Large intestine (tissue), 3 donors: ENCODE measurements around the gene FAM83G. TPM values are rescaled to one million over a fixed set of nuclear protein-coding genes. Genes with fewer than 3 reads are reported as not detected.

ENCODE experiments used
- DNase-seq, 2 donors: peaks; one replicate each; pipeline versions ENCODE4 v3.0.0 to v3.0.0-alpha.2; 2013
- H3K27ac ChIP-seq: one replicate; pipeline ENCODE4 v1.5.1; 2013; ENCODE audit warnings: low read length
- H3K27me3 ChIP-seq: 2 replicates; pipeline ENCODE4 v1.6.1; 2013; ENCODE audit warnings: low read length; ENCODE audit not compliant: control insufficient read depth, insufficient read depth
- H3K36me3 ChIP-seq: 2 replicates; pipeline ENCODE4 v1.6.1; 2013; ENCODE audit warnings: low read length; ENCODE audit not compliant: control insufficient read depth, insufficient read depth
- H3K4me1 ChIP-seq: one replicate; pipeline ENCODE4 v1.6.1; 2013; ENCODE audit warnings: low read length; ENCODE audit not compliant: control insufficient read depth, insufficient read depth
- H3K4me3 ChIP-seq: one replicate; pipeline ENCODE4 v1.5.1; 2013; ENCODE audit warnings: low read length
- H3K9me3 ChIP-seq: one replicate; pipeline ENCODE4 v1.6.1; 2013; ENCODE audit warnings: mild to moderate bottlenecking, low read depth, low read length, moderate library complexity; ENCODE audit not compliant: control insufficient read depth
- WGBS: methylation state at CpG from one replicate; pipeline ENCODE4 v1.1.5; 2013; ENCODE audit warnings: low lambda C conversion rate; ENCODE audit not compliant: insufficient coverage; 5-methylcytosine and 5-hydroxymethylcytosine counted together
- polyA plus RNA-seq: library from polyadenylated mRNA; unstranded; fragments of 120-200 nt; gene quantifications from one replicate; pipeline ENCODE4 v1.2.1, GENCODE V29; 2013

FAM83G gene
- polyA plus RNA-seq, 1 donor = 35.6 TPM

GRCh38 chr17:18997650-18998196, 6.8 kb downstream of the FAM83G start:
- H3K4me1 ChIP-seq = peaks cover 50% of the 10 kb centered on the region
- H3K4me3 ChIP-seq = no peak overlapping the region
- peaks cover 4% of the 10 kb centered on the region for H3K9me3 ChIP-seq
- H3K27me3 ChIP-seq = no peaks in the 10 kb centered on the region
- no CpG with 5 or more reads among the region's 6 CpGs for WGBS
- H3K27ac ChIP-seq = peak overlapping the region; percentile 22
- H3K36me3 ChIP-seq = peaks cover 48% of the 10 kb centered on the region
- DNase-seq = no peak

- Histone ChIP-seq H3K9me3 (peaks cover 4% of the 10 kb centered on the region), H3K27ac (peak overlapping the region; percentile 22), H3K27me3 (no peaks in the 10 kb centered on the region), H3K4me3 (no peak overlapping the region), H3K36me3 (peaks cover 42% of the 10 kb centered on the region), H3K4me1 (peaks cover 46% of the 10 kb centered on the region)
- no peak for DNase-seq
- WGBS = no CpG with 5 or more reads among the region's 2 CpGs
These were observed 8.1 kb downstream of the FAM83G start for GRCh38 chr17:18996458-18996857.

GRCh38 chr17:18995220-18995619, 9.3 kb downstream of the FAM83G start:
- H3K27me3 ChIP-seq = no peaks in the 10 kb centered on the region
- H3K27ac ChIP-seq = no peak overlapping the region
- 87% methylated on average over 2 of the region's 3 CpGs for WGBS
- peaks cover 35% of the 10 kb centered on the region for H3K4me1 ChIP-seq
- no peak for DNase-seq
- peaks cover 4% of the 10 kb centered on the region for H3K9me3 ChIP-seq
- H3K4me3 ChIP-seq = no peak overlapping the region
- H3K36me3 ChIP-seq = peaks cover 41% of the 10 kb centered on the region

GRCh38 chr17:18994631-18995030, 9.9 kb downstream of the FAM83G start:
- peaks cover 35% of the 10 kb centered on the region for H3K4me1 ChIP-seq
- DNase-seq = no peak
- H3K4me3 ChIP-seq = no peak overlapping the region
- WGBS = no CpG with 5 or more reads among the region's 1 CpG
- peak overlapping the region; percentile 75 for H3K27ac ChIP-seq
- no peaks in the 10 kb centered on the region for H3K27me3 ChIP-seq
- H3K9me3 ChIP-seq = peaks cover 4% of the 10 kb centered on the region
- H3K36me3 ChIP-seq = peaks cover 39% of the 10 kb centered on the region

GRCh38 chr17:18993905-18994526, 10.5 kb downstream of the FAM83G start:
- Histone ChIP-seq H3K27me3 (no peaks in the 10 kb centered on the region), H3K4me3 (no peak overlapping the region), H3K27ac (peak overlapping the region; percentile 75), H3K36me3 (peaks cover 39% of the 10 kb centered on the region), H3K4me1 (peaks cover 35% of the 10 kb centered on the region), H3K9me3 (peaks cover 4% of the 10 kb centered on the region)
- peak; percentile 76 to 80 for DNase-seq
- no CpG with 5 or more reads among the region's 16 CpGs for WGBS

GRCh38 chr17:18992454-18993130, 12.0 kb downstream of the FAM83G start:
- H3K27me3 ChIP-seq = no peaks in the 10 kb centered on the region
- no peak overlapping the region for H3K4me3 ChIP-seq
- WGBS = no CpG with 5 or more reads among the region's 22 CpGs
- H3K27ac ChIP-seq = no peak overlapping the region
- no peak for DNase-seq
- H3K9me3 ChIP-seq = peaks cover 9% of the 10 kb centered on the region
- H3K4me1 ChIP-seq = peaks cover 41% of the 10 kb centered on the region
- peaks cover 47% of the 10 kb centered on the region for H3K36me3 ChIP-seq

GRCh38 chr17:18991531-18992315, 12.8 kb downstream of the FAM83G start:
- H3K4me3 ChIP-seq = no peak overlapping the region
- no CpG with 5 or more reads among the region's 20 CpGs for WGBS
- peaks cover 43% of the 10 kb centered on the region for H3K4me1 ChIP-seq
- no peaks in the 10 kb centered on the region for H3K27me3 ChIP-seq
- DNase-seq = no peak
- no peak overlapping the region for H3K27ac ChIP-seq
- peaks cover 9% of the 10 kb centered on the region for H3K9me3 ChIP-seq
- peaks cover 51% of the 10 kb centered on the region for H3K36me3 ChIP-seq

GRCh38 chr17:18990331-18990730, 14.2 kb downstream of the FAM83G start:
- peak overlapping the region; percentile 87 for H3K27ac ChIP-seq
- no peak overlapping the region for H3K4me3 ChIP-seq

GRCh38 chr17:18988546-18989173, 15.9 kb downstream of the FAM83G start:
- peak overlapping the region; percentile 87 for H3K27ac ChIP-seq
- WGBS = no CpG with 5 or more reads among the region's 9 CpGs
- H3K4me3 ChIP-seq = no peak overlapping the region

More at GRCh38 chr17:18990331-18990730, 14.2 kb downstream of the FAM83G start:
- peaks cover 4% of the 10 kb centered on the region for H3K9me3 ChIP-seq
- no peak for DNase-seq
- no peaks in the 10 kb centered on the region for H3K27me3 ChIP-seq
- peaks cover 57% of the 10 kb centered on the region for H3K36me3 ChIP-seq
- H3K4me1 ChIP-seq = peaks cover 43% of the 10 kb centered on the region
- WGBS = no CpG with 5 or more reads among the region's 6 CpGs

More at GRCh38 chr17:18988546-18989173, 15.9 kb downstream of the FAM83G start:
- Histone ChIP-seq H3K27me3 (no peaks in the 10 kb centered on the region), H3K4me1 (peaks cover 37% of the 10 kb centered on the region), H3K36me3 (peaks cover 63% of the 10 kb centered on the region), H3K9me3 (peaks cover 4% of the 10 kb centered on the region)
- DNase-seq = peak; percentile 92 to 97
